H1 (cell line): ENCODE measurements around the gene OGDHL. TPM values are rescaled to one million over a fixed set of nuclear protein-coding genes. Genes with fewer than 3 reads are reported as not detected.

Source experiments
- CHD7 ChIP-seq: fragments of 300-600 bp; sonication (generic); IDR thresholded peaks from 2 replicates; pipeline ENCODE4 v1.7.1; 2012; ENCODE audit warnings: low read length, moderate library complexity, mild to moderate bottlenecking, inconsistent platforms; ENCODE audit not compliant: insufficient replicate concordance
- EGR1 ChIP-seq: IDR thresholded peaks from 2 replicates; pipeline ENCODE4 v1.6.1; 2011; ENCODE audit warnings: low read depth, low read length, borderline replicate concordance
- FOSL1 ChIP-seq: IDR thresholded peaks from 2 replicates; pipeline ENCODE4 v1.6.1; 2011; ENCODE audit warnings: mild to moderate bottlenecking, low read depth, low read length, moderate library complexity; ENCODE audit not compliant: insufficient read depth
- HDAC2 ChIP-seq, 2 experiments: fragments of 300-600 bp in 1 of 2; sonication (generic) in 1 of 2; IDR thresholded peaks; 2 replicates each; pipeline ENCODE4 v1.6.1; 2011 to 2012; ENCODE audit warnings: low read depth in 2 of 2, low read length in 2 of 2, mild to moderate bottlenecking in 2 of 2, moderate library complexity in 2 of 2, borderline replicate concordance in 1 of 2, inconsistent platforms in 1 of 2
- MAFK ChIP-seq: IDR thresholded peaks from 2 replicates; pipeline ENCODE4 v1.6.1; 2012; ENCODE audit warnings: low read depth, mild to moderate bottlenecking, improper control_type of control experiment, low read length
- POLR2AphosphoS5 ChIP-seq: IDR thresholded peaks from 2 replicates; pipeline ENCODE4 v1.6.1; 2011; ENCODE audit warnings: low read depth, low read length
- RBBP5 ChIP-seq: IDR thresholded peaks from 2 replicates; pipeline ENCODE4 v1.7.1; 2012; ENCODE audit warnings: low read depth, mild to moderate bottlenecking, inconsistent platforms, low read length, moderate library complexity, borderline replicate concordance
- RNF2 ChIP-seq: fragments of 200-900, 300-1000 bp; sonication (generic); IDR thresholded peaks from 2 replicates; pipeline ENCODE4 v1.7.1; 2016; ENCODE audit warnings: borderline replicate concordance, low read depth, mild to moderate bottlenecking, antibody characterized with exemption, low read length; ENCODE audit not compliant: poor library complexity, severe bottlenecking; ENCODE audit errors: missing control alignments
- SAP30 ChIP-seq: fragments of 300-600 bp; sonication (generic); IDR thresholded peaks from 2 replicates; pipeline ENCODE4 v1.7.1; 2012; ENCODE audit warnings: low read length, moderate library complexity, mild to moderate bottlenecking, inconsistent platforms; ENCODE audit not compliant: insufficient read depth, insufficient replicate concordance
- SIRT6 ChIP-seq: IDR thresholded peaks from one replicate; pipeline ENCODE4 v1.7.1; 2012; ENCODE audit warnings: low read length, inconsistent platforms
- polyA plus RNA-seq, 7 experiments: library from polyadenylated mRNA; depleted of rRNA in 3 of 7; stranded (reverse) in 5 of 7; unstranded in 2 of 7; fragments of >200 nt in 5 of 7; fragments of 200-250 nt in 2 of 7; gene quantifications; 1 replicate in 5 of 7; 2 replicates in 1 of 7; 4 replicates in 1 of 7; pipeline versions ENCODE4 v1.2.1 to v1.2.3, GENCODE V29; 2011 to 2013; ENCODE audit warnings: missing spikeins in 2 of 7, mixed read lengths in 2 of 7
- total RNA-seq: library from RNA; stranded (reverse); fragmentation: NEBNext Ultra II Directional; extraction: Animal tissue kit (Norgen Biotek cat#: 25700); gene quantifications from 2 replicates; pipeline ENCODE4 v1.2.1, GENCODE V29; 2021

The OGDHL gene
- total and polyA plus RNA-seq, 2 of the 8 experiments (the other 6 are each of a cell fraction or from before 2014, with no cell fraction given) = 16.1 to 16.6 TPM

- TF ChIP-seq CHD7 (no peak), SAP30 (no peak), EGR1 (no peak), RNF2 (no peak), RBBP5 (no peak), MAFK (no peak), POLR2AphosphoS5 (no peak), SIRT6 (no peak), FOSL1 (no peak), HDAC2 (IDR thresholded peaks at IDR 0.05; ENCODE audit: borderline replicate concordance in 1 of 2, low read depth in 2 of 2, low read length in 2 of 2) (no peak)
Measured at GRCh38 chr10:49707585-49707984, 54.5 kb downstream of the OGDHL start (continued).
